ENCODE measurements around the gene POLR1A. TPM values are rescaled to one million over a fixed set of nuclear protein-coding genes. Genes with fewer than 3 reads are reported as not detected.

Gene POLR1A
- total RNA-seq, 1 experiment from 2014 or later = 62.6 TPM

DNA sequence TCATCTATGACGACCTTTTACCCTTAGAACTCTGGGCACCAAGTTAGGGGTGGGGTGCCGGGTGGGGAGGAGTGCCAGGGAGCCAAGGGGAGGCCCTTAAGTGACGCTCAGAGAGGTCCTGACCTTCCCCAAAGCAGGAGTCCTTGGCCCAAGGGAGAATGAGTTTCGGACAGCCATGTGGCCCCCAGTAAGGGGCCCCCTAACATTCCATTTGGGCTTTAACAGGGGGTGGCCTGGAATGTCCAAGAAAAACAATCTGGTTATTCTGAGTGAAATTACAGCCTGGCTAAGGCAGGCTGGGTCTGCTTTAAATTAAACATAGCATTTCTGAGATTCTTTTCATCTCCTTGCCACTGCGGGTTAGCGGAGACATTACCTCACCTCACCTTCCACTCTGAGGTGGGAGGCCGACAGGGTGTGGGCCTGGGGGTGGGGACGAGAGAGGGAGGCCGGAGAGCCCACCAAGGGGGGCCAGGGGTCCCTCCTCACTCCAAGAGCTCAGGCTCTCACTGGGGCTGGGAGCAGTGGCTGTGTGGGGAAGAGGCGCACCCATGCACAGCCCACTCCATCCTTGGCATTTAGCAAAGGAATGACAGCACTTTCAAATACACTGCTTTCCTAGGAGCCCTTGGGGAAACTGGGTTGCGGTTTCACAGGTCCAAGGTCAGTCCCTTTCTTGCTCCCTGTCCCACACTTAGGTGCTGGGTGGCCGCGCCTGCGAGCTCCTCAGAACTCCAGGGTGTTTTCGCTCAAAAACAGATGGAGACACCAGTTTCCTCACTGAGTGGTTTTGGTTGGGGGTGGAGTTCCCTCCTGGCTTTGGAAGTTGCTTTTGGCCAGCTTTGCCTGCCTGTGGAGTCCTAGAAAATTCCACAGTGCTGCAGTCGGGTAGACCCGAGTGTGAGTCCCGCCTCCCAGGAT is 107.4 kb downstream of the POLR1A start:
- ATAC-seq (peak; percentile 60; the same call in 1 of the 2 replicates), DNase-seq (ENCODE audit: low read depth, low spot score) (no peak)
- CTCF ChIA-PET = no interaction called here
- H3K9me3 ChIP-seq (ENCODE audit: control insufficient read depth, insufficient read depth, low read depth, low read length) = no peaks in the 10 kb centered on the region
- no peak overlapping the region for H3K27ac ChIP-seq (ENCODE audit: low read length)
- no peak overlapping the region for H3K4me3 ChIP-seq (ENCODE audit: low read depth in 2 of 2, low read length in 2 of 2)
- no peaks in the 10 kb centered on the region for H3K27me3 ChIP-seq (ENCODE audit: control insufficient read depth, insufficient read depth, low read length)
- in situ Hi-C loops (cut with HindIII; ENCODE audit: low pct_unique_long_range_greater_than_20kb, low sequenced_read_pairs) = no loop called here
- no TSS peak for BruUV-seq (replicated peaks)
- H3K36me3 ChIP-seq (ENCODE audit: control insufficient read depth, insufficient read depth, low read length) = no peaks in the 10 kb centered on the region
- intact Hi-C loops (cut with micrococcal nuclease; ENCODE audit: unreplicated experiment) = no loop called here
- no peaks in the 10 kb centered on the region; the same call in 1 of the 2 replicates for H3K4me1 ChIP-seq (ENCODE audit: control insufficient read depth, insufficient read depth, low read length)
- no peak for TF ChIP-seq POLR2AphosphoS5 (IDR thresholded peaks at IDR 0.05; ENCODE audit: low read depth, low read length)
- TF ChIP-seq, protein P1, sequence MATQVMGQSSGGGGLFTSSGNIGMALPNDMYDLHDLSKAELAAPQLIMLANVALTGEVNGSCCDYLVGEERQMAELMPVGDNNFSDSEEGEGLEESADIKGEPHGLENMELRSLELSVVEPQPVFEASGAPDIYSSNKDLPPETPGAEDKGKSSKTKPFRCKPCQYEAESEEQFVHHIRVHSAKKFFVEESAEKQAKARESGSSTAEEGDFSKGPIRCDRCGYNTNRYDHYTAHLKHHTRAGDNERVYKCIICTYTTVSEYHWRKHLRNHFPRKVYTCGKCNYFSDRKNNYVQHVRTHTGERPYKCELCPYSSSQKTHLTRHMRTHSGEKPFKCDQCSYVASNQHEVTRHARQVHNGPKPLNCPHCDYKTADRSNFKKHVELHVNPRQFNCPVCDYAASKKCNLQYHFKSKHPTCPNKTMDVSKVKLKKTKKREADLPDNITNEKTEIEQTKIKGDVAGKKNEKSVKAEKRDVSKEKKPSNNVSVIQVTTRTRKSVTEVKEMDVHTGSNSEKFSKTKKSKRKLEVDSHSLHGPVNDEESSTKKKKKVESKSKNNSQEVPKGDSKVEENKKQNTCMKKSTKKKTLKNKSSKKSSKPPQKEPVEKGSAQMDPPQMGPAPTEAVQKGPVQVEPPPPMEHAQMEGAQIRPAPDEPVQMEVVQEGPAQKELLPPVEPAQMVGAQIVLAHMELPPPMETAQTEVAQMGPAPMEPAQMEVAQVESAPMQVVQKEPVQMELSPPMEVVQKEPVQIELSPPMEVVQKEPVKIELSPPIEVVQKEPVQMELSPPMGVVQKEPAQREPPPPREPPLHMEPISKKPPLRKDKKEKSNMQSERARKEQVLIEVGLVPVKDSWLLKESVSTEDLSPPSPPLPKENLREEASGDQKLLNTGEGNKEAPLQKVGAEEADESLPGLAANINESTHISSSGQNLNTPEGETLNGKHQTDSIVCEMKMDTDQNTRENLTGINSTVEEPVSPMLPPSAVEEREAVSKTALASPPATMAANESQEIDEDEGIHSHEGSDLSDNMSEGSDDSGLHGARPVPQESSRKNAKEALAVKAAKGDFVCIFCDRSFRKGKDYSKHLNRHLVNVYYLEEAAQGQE (IDR thresholded peaks at IDR 0.05; ENCODE audit: insufficient read depth in 1 of 2, low read depth in 2 of 2, low read length in 1 of 2) = no peak
- TF ChIP-seq TCF7L2 (IDR thresholded peaks at IDR 0.05; ENCODE audit: low read depth, low read length) = no peak
- no peak for TF ChIP-seq SIN3A (IDR thresholded peaks at IDR 0.05; ENCODE audit: borderline replicate concordance, insufficient read depth, low read depth, low read length)
- TF ChIP-seq, protein P2, sequence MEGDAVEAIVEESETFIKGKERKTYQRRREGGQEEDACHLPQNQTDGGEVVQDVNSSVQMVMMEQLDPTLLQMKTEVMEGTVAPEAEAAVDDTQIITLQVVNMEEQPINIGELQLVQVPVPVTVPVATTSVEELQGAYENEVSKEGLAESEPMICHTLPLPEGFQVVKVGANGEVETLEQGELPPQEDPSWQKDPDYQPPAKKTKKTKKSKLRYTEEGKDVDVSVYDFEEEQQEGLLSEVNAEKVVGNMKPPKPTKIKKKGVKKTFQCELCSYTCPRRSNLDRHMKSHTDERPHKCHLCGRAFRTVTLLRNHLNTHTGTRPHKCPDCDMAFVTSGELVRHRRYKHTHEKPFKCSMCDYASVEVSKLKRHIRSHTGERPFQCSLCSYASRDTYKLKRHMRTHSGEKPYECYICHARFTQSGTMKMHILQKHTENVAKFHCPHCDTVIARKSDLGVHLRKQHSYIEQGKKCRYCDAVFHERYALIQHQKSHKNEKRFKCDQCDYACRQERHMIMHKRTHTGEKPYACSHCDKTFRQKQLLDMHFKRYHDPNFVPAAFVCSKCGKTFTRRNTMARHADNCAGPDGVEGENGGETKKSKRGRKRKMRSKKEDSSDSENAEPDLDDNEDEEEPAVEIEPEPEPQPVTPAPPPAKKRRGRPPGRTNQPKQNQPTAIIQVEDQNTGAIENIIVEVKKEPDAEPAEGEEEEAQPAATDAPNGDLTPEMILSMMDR (IDR thresholded peaks at IDR 0.05) = no peak
- POLR2A ChIA-PET = no interaction called here

DNA sequence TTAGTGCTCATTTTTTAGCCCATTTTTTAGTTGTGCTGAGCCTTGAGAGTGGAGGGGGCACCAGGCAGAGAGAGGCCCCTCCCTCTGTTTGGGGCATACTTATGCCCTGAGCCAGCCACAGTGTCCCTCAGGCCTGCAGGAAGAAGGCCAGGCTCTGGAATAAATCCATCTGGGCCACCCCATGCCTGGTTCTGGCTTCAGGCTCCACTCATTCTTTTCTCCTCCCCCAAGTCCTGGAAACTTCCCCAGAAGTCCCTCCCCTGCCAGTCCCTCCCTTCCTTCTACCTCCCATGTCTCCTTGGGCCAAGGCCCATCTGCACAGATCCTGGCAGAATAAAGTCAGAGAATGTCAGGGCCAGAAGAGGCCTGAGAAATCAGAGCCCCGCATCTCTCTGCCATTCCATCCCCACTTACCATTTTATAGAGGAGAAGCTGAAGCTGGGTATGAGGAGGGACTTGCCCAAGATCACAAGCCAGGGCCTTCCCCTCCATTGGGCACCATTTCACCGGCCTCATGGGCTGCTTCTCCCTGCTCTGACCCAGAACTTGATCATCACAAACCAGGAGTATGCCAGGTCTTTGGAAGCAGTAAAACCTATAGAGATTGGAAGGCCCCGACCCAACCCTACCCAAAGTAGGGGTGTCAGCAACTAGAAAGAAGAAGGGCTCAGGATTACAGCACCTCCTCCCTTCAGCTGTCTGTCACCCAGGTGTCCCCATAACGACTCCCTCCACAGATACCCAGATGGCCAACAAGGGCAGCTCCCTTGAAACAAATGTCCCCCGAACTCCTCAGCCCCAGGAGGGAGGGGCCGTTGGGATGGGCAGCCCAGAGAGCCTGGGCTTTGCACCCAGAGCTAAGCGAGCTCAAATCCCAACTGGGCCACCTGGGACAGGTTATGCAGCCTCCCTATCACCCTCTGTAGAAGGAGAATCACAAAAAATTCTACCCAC is 108.4 kb downstream of the POLR1A start:
- H3K4me3 ChIP-seq (ENCODE audit: low read depth in 2 of 2, low read length in 2 of 2) = no peak overlapping the region
- H3K36me3 ChIP-seq (ENCODE audit: control insufficient read depth, insufficient read depth, low read length) = no peaks in the 10 kb centered on the region
- CTCF ChIA-PET = interaction anchor here (0.6 kb wide), 2 partner anchors 33 to 618 kb away, joined by 3 read pairs; no protein-coding TSS in a partner anchor
- no peaks in the 10 kb centered on the region for H3K9me3 ChIP-seq (ENCODE audit: control insufficient read depth, insufficient read depth, low read depth, low read length)
- no peaks in the 10 kb centered on the region for H3K27me3 ChIP-seq (ENCODE audit: control insufficient read depth, insufficient read depth, low read length)
- in situ Hi-C loops (cut with HindIII; ENCODE audit: low pct_unique_long_range_greater_than_20kb, low sequenced_read_pairs) (no loop called here), intact Hi-C loops (cut with micrococcal nuclease; ENCODE audit: unreplicated experiment) (no loop called here)
- no peak overlapping the region for H3K27ac ChIP-seq (ENCODE audit: low read length)
- ATAC-seq = no peak
- BruUV-seq (replicated peaks) = no TSS peak
- DNase-seq (ENCODE audit: low read depth, low spot score) = no peak
- TF ChIP-seq POLR2AphosphoS5 (IDR thresholded peaks at IDR 0.05; ENCODE audit: low read depth, low read length) = no peak
- TF ChIP-seq TCF7L2 (IDR thresholded peaks at IDR 0.05; ENCODE audit: low read depth, low read length) = no peak
- TF ChIP-seq, protein P1 (IDR thresholded peaks at IDR 0.05; ENCODE audit: insufficient read depth in 1 of 2, low read depth in 2 of 2, low read length in 1 of 2) = no peak
- no peak for TF ChIP-seq SIN3A (IDR thresholded peaks at IDR 0.05; ENCODE audit: borderline replicate concordance, insufficient read depth, low read depth, low read length)
- TF ChIP-seq, protein P2 (IDR thresholded peaks at IDR 0.05) = no peak
- H3K4me1 ChIP-seq (ENCODE audit: control insufficient read depth, insufficient read depth, low read length) = no peaks in the 10 kb centered on the region; the same call in 1 of the 2 replicates
- POLR2A ChIA-PET = no interaction called here

Data from Panc1 (cell line).